Vagina (tissue), 2 donors: ENCODE measurements around the gene CALN1.

Experiments
- POLR2A ChIP-seq, 2 donors: fragments of 450-650 bp; IDR thresholded peaks; one replicate each; pipeline ENCODE4 v1.6.1; 2017; ENCODE audit warnings: antibody characterized with exemption in 2 of 2, mild to moderate bottlenecking in 2 of 2, moderate library complexity in 2 of 2
- TF ChIP-seq, protein P1 (sequence below), 3 experiments: fragments of 450-650 bp in 2 of 3; fragments of 200-600 bp in 1 of 3; sonication (generic) in 1 of 3; IDR thresholded peaks; one replicate each; pipeline ENCODE4 v1.5.1; 2017 to 2019; ENCODE audit warnings: antibody characterized with exemption in 3 of 3, mild to moderate bottlenecking in 2 of 3, moderate library complexity in 2 of 3

DNA sequence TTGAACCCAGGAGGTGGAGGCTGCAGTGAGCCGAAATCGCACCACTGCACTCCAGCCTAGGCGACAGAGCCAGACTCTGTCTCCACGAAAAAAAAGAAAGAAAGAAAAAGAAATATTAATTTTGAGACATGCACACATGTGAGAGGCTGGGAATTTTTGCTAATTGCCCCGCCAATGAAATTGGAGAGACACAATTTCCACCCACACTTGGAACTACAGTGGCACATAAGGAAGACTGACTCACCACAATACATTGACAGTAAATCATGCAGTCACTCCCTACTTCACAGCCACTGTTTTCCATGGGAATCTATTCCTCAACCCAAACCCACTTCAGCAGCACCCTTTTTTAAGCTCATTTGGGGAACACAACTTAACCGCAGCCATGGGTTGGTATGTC is 139.7 kb downstream of the CALN1 start:
- TF ChIP-seq, protein P1, sequence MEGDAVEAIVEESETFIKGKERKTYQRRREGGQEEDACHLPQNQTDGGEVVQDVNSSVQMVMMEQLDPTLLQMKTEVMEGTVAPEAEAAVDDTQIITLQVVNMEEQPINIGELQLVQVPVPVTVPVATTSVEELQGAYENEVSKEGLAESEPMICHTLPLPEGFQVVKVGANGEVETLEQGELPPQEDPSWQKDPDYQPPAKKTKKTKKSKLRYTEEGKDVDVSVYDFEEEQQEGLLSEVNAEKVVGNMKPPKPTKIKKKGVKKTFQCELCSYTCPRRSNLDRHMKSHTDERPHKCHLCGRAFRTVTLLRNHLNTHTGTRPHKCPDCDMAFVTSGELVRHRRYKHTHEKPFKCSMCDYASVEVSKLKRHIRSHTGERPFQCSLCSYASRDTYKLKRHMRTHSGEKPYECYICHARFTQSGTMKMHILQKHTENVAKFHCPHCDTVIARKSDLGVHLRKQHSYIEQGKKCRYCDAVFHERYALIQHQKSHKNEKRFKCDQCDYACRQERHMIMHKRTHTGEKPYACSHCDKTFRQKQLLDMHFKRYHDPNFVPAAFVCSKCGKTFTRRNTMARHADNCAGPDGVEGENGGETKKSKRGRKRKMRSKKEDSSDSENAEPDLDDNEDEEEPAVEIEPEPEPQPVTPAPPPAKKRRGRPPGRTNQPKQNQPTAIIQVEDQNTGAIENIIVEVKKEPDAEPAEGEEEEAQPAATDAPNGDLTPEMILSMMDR (IDR thresholded peaks at IDR 0.05): no peak
- TF ChIP-seq POLR2A (IDR thresholded peaks at IDR 0.05): no peak
